ENCODE data around the gene KRT74. TPM values are rescaled to one million over a fixed set of nuclear protein-coding genes. Genes with fewer than 3 reads are reported as not detected.

KRT74 gene
- total and polyA plus RNA-seq, 10 of the 15 experiments (the other 5 are each of a cell fraction or from before 2014, with no cell fraction given) = not detected

GRCh38 chr12:52552055-52552454 lies 21.6 kb downstream of the KRT74 start:
- no peak for ATAC-seq
- ChIA-PET SMC1A (ENCODE audit: uncharacterized antibody, unreplicated experiment) (no interaction called here), POLR2A (no interaction called here), RAD21 (ENCODE audit: unreplicated experiment) (no interaction called here), CTCF (no interaction called here)
- Histone ChIP-seq H3K79me2 (ENCODE audit: control insufficient read depth, insufficient read depth, low read length) (no peaks in the 10 kb centered on the region), H3K27me3 (replicated peaks in 1 of 2; ENCODE audit: control insufficient read depth in 2 of 2, insufficient read depth in 2 of 2, low read length in 1 of 2) (peaks cover 5 to 7% of the 10 kb centered on the region in 2 experiments), H3K4me2 (ENCODE audit: control insufficient read depth, insufficient read depth) (no peak overlapping the region), H3K27ac (ENCODE audit: control insufficient read depth, insufficient read depth) (no peak overlapping the region), H3K36me3 (ENCODE audit: control insufficient read depth in 2 of 2, insufficient read depth in 2 of 2, low read length in 1 of 2) (no peaks in the 10 kb centered on the region), H3K4me3 (no peak overlapping the region), H3K9ac (ENCODE audit: control insufficient read depth, insufficient read depth, low read length) (no peak overlapping the region), H4K20me1 (ENCODE audit: control insufficient read depth, insufficient read depth) (no peaks in the 10 kb centered on the region), H3K4me1 (ENCODE audit: control insufficient read depth, insufficient read depth, low read length) (no peaks in the 10 kb centered on the region), H2AFZ (ENCODE audit: control insufficient read depth, low read depth, low read length) (no peak overlapping the region), H3K9me3 (replicated peaks; ENCODE audit: control insufficient read depth, insufficient read depth, low read length) (no peaks in the 10 kb centered on the region)
- no peak for TF ChIP-seq RB1 (IDR thresholded peaks at IDR 0.05; ENCODE audit: borderline replicate concordance)
- TF ChIP-seq RCOR1 (conservative IDR thresholded peaks at IDR 0.05; ENCODE audit: low read depth, low read length) = no peak
- TF ChIP-seq NR2F1 (conservative IDR thresholded peaks at IDR 0.05) = no peak
- TF ChIP-seq, protein P1, sequence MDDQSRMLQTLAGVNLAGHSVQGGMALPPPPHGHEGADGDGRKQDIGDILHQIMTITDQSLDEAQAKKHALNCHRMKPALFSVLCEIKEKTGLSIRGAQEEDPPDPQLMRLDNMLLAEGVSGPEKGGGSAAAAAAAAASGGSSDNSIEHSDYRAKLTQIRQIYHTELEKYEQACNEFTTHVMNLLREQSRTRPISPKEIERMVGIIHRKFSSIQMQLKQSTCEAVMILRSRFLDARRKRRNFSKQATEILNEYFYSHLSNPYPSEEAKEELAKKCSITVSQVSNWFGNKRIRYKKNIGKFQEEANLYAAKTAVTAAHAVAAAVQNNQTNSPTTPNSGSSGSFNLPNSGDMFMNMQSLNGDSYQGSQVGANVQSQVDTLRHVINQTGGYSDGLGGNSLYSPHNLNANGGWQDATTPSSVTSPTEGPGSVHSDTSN (IDR thresholded peaks at IDR 0.05; ENCODE audit: insufficient replicate concordance, low read depth, low read length) = no peak
- no peak for TF ChIP-seq TCF12 (IDR thresholded peaks at IDR 0.05; ENCODE audit: low read depth, low read length)
- TF ChIP-seq CHD4 (IDR thresholded peaks at IDR 0.05) = no peak
- TF ChIP-seq ZNF217 (IDR thresholded peaks at IDR 0.05) = no peak
- TF ChIP-seq HDAC2 (IDR thresholded peaks at IDR 0.05) = no peak
- no peak for TF ChIP-seq MYB (IDR thresholded peaks at IDR 0.05; ENCODE audit: borderline replicate concordance, low read depth, low read length)
- TF ChIP-seq PKNOX1 (IDR thresholded peaks at IDR 0.05) = no peak
- no TSS peak for BruUV-seq (replicated peaks)
- intact Hi-C loops (cut with micrococcal nuclease; ENCODE audit: unreplicated experiment) = no loop called here
- in situ Hi-C loops (cut with MboI) = no loop called here
- DNase-seq (ENCODE audit: low read depth, low spot score) = no peak
- 0% methylated on average over 5 of the region's 5 CpGs for WGBS (ENCODE audit: insufficient coverage, insufficient replicate concordance, low lambda C conversion rate, missing lambda C conversion rate)
- FAIRE-seq = no peak
